Stimulated activated CD4-positive, alpha-beta T cell treated with anti-CD3 and anti-CD28 coated beads, Interleukin-15, amount 100 ng/mL, for 24 hours (primary cell): ENCODE results near the gene THG1L.

ENCODE experiments used
- DNase-seq: peaks from one replicate; pipeline ENCODE4 v3.0.0-alpha.2; 2020

Gene THG1L

GRCh38 chr5:157761690-157762621 is 30.7 kb downstream of the THG1L start:
- peak; percentile 14 for DNase-seq

GRCh38 chr5:157764531-157764930 is 33.3 kb downstream of the THG1L start:
- no peak for DNase-seq

GRCh38 chr5:157766442-157766841 is 35.2 kb downstream of the THG1L start:
- no peak for DNase-seq

- no peak for DNase-seq
These were observed 35.7 kb downstream of the THG1L start for GRCh38 chr5:157766902-157767301.

- DNase-seq: no peak
These were observed 36.5 kb downstream of the THG1L start for GRCh38 chr5:157767689-157768088.

GRCh38 chr5:157770665-157771064 is 39.4 kb downstream of the THG1L start:
- no peak for DNase-seq

- DNase-seq: peak; percentile 32
These were observed 40.9 kb downstream of the THG1L start for GRCh38 chr5:157772127-157772526.

- DNase-seq: peak; percentile 5
These were observed 47.0 kb downstream of the THG1L start for GRCh38 chr5:157778121-157778805.

GRCh38 chr5:157779221-157779620 is 48.0 kb downstream of the THG1L start:
- no peak for DNase-seq

- DNase-seq: no peak
These were observed 54.6 kb downstream of the THG1L start for GRCh38 chr5:157785801-157786200.
